Measurements from ENCODE around the gene ARFGEF2.

DNA sequence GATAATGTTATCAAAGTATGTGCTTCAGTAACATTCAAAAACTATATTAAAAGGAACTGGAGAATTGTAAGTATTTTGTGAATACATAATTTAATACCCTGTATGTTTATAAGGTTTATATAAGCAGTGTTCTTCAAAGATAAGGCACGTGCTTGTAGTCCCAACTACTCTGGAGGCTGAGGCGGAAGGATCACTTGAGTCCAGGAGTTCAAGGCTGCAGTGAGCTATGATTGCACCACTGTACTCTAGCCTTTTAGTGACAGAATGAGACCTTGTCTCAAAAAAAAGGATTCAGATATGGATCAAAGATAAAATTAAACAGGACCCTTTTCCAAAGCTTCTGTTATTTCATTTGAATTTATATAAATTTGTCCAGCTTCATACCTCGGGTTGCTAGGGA is 141.8 kb downstream of the ARFGEF2 start:
- TF ChIP-seq REST (IDR thresholded peaks at IDR 0.05; ENCODE audit: low read depth) (no peak), TAF1 (IDR thresholded peaks at IDR 0.05; ENCODE audit: low read depth) (no peak), FOXM1 (IDR thresholded peaks at IDR 0.05; ENCODE audit: borderline replicate concordance, low read depth) (no peak), CEBPB (IDR thresholded peaks at IDR 0.05) (no peak), EGR1 (IDR thresholded peaks at IDR 0.05) (no peak), EP300 (IDR thresholded peaks at IDR 0.05; ENCODE audit: borderline replicate concordance) (no peak), MAX (IDR thresholded peaks at IDR 0.05) (no peak), RAD21 (IDR thresholded peaks at IDR 0.05; ENCODE audit: low read depth) (no peak)
